ENCODE measurements around the gene MOB3C. TPM values are rescaled to one million over a fixed set of nuclear protein-coding genes. Genes with fewer than 3 reads are reported as not detected.

Gene MOB3C
- total RNA-seq, 6 experiments from 2014 or later: 2.6 to 6.3 (median 5.7) TPM

DNA sequence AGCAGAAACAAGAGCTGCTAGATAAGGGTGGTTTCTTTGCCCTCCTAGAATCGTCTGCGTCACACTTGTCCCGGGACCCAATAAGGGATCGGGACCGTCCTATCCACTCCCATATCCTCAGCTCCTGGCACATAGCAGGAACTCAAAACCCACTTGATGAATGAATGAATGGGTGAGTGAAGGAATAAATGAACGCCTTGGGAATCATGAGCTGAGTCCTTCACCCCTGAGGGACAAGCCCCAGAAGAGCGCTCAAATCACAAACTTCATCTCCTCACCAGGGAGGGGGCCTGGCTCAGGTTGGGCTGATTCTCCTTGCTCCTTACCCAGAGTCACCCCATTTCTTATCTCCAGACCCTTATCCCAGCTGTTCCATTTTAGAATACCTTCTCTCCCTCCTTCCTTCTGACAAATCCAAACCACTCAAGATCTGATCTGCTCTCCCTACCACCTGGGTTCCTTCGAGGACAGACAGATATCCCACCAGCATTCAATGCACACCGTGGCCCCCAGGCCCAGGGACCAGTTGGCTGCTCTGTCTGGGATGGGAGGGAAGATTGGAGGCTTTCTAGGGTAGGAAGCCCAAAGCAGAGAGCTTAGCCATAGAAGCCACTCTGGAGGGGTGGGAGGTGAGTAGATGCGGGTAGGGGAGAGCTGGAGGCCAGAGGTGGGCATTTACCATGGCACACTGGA is 643 bp upstream of the MOB3C start:
- DNase-seq (no peak), ATAC-seq (peak; percentile 7 to 57 (median 27))
- TF ChIP-seq POLR2A (IDR thresholded peaks at IDR 0.05): no peak
- TF ChIP-seq, protein P1, sequence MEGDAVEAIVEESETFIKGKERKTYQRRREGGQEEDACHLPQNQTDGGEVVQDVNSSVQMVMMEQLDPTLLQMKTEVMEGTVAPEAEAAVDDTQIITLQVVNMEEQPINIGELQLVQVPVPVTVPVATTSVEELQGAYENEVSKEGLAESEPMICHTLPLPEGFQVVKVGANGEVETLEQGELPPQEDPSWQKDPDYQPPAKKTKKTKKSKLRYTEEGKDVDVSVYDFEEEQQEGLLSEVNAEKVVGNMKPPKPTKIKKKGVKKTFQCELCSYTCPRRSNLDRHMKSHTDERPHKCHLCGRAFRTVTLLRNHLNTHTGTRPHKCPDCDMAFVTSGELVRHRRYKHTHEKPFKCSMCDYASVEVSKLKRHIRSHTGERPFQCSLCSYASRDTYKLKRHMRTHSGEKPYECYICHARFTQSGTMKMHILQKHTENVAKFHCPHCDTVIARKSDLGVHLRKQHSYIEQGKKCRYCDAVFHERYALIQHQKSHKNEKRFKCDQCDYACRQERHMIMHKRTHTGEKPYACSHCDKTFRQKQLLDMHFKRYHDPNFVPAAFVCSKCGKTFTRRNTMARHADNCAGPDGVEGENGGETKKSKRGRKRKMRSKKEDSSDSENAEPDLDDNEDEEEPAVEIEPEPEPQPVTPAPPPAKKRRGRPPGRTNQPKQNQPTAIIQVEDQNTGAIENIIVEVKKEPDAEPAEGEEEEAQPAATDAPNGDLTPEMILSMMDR (IDR thresholded peaks at IDR 0.05): no peak
- WGBS (ENCODE audit: insufficient coverage, low coverage, low lambda C conversion rate, missing lambda C conversion rate): 34% methylated on average over 4 of the region's 10 CpGs
- Histone ChIP-seq H3K27me3 (no peaks in the 10 kb centered on the region), H3K36me3 (no peaks in the 10 kb centered on the region), H3K9me3 (no peaks in the 10 kb centered on the region), H3K27ac (peak overlapping the region; percentile 66 to 82 (median 78)), H3K4me1 (peaks cover 0 to 22% (median 4%) of the 10 kb centered on the region in 4 donors), H3K4me3 (peak overlapping the region; percentile 49 to 90 (median 71))
- intact Hi-C loops (cut with DNase I): no loop called here

DNA sequence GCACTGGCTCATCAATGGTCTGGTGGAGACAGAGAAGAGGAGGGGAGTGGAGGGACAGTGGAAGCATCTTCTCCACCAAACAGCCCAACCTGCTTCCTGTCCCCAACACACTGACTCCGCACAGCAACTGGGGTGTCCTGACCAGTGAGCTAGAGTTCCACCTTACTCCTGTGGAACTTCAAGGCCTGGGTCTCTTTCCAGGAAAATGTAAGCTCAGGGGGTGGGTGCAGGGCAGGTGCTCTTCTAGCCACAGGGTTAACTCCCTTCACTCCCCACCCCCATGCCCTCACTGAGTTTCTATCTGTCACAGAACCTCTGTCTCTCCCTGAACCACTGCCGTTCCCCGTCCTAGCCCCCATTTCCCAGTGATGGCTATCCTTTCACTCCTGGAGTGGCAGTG is 876 bp downstream of the MOB3C start:
- intact Hi-C loops (cut with DNase I): no loop called here
- WGBS (ENCODE audit: insufficient coverage, low coverage, low lambda C conversion rate, missing lambda C conversion rate): 50% methylated on average over 2 of the region's 3 CpGs
- TF ChIP-seq, protein P1 (IDR thresholded peaks at IDR 0.05): no peak
- no peak for TF ChIP-seq POLR2A (IDR thresholded peaks at IDR 0.05)
- Histone ChIP-seq H3K27me3 (no peaks in the 10 kb centered on the region), H3K27ac (peak overlapping the region; percentile 66 to 82 (median 78)), H3K36me3 (peaks cover 0 to 2% (median 0%) of the 10 kb centered on the region in 4 donors), H3K4me1 (peaks cover 0 to 22% (median 4%) of the 10 kb centered on the region in 4 donors), H3K9me3 (no peaks in the 10 kb centered on the region), H3K4me3 (peak overlapping the region; percentile 49 to 90 (median 71))
- DNase-seq (peak in 1 of 3 donors; percentile 47), ATAC-seq (no peak)

DNA sequence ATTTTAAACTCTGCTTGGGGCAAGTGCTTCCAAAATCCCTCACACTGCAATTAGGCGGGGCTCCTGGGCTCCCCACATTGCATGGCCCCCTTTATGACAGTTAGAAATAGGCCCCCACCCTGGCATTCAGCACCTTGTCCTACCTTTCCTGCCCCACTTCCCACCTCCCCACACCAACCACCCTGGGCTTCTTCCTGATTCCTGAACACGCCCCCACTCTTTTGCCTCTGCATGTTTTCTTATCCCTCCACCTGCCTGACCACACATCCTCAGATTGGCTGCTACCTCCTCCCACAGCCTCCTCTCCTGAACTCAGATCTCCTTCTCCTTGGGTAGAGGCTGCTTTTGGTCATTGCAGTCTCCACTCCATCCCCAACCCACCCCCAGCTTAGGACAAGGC is 1.5 kb downstream of the MOB3C start:
- Histone ChIP-seq H3K27ac (no peak overlapping the region), H3K27me3 (no peaks in the 10 kb centered on the region), H3K4me3 (no peak overlapping the region), H3K36me3 (peaks cover 0 to 8% (median 0%) of the 10 kb centered on the region in 4 donors), H3K4me1 (peaks cover 0 to 22% (median 4%) of the 10 kb centered on the region in 4 donors), H3K9me3 (no peaks in the 10 kb centered on the region)
- DNase-seq (no peak), ATAC-seq (no peak)
- intact Hi-C loops (cut with DNase I): no loop called here
- no peak for TF ChIP-seq POLR2A (IDR thresholded peaks at IDR 0.05)
- TF ChIP-seq, protein P1 (IDR thresholded peaks at IDR 0.05): no peak
- 100% methylated on average over 2 of the region's 2 CpGs for WGBS (ENCODE audit: insufficient coverage, low coverage, low lambda C conversion rate, missing lambda C conversion rate)

DNA sequence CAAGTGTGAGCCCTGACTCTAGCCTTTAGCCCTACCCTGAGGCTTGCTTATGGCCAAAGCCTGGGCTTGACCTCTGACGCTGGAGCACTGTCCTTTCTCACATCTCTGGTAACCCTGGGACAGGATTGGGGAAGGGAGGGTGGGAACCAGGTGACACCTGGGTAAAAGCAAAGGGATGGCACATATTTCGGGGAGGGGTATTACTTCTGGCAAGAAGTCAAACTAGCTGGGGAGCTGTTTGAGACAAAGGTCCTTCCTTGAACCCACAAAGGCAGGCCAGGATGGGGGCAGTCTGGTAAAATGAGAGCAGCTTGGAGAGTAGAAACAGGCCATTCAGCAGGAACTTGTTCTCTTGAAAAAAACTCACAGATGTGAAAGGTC is 2.0 kb downstream of the MOB3C start:
- TF ChIP-seq, protein P1 (IDR thresholded peaks at IDR 0.05): no peak
- TF ChIP-seq POLR2A (IDR thresholded peaks at IDR 0.05): no peak
- Histone ChIP-seq H3K27me3 (no peaks in the 10 kb centered on the region), H3K4me1 (peaks cover 0 to 22% (median 4%) of the 10 kb centered on the region in 4 donors), H3K36me3 (peaks cover 0 to 13% (median 1%) of the 10 kb centered on the region in 4 donors), H3K27ac (no peak overlapping the region), H3K9me3 (no peaks in the 10 kb centered on the region), H3K4me3 (no peak overlapping the region)
- intact Hi-C loops (cut with DNase I): no loop called here
- ATAC-seq (peak in 1 of 4 donors; percentile 9), DNase-seq (peak in 1 of 3 donors; percentile 46)
- 50% methylated on average over 2 of the region's 2 CpGs for WGBS (ENCODE audit: insufficient coverage, low coverage, low lambda C conversion rate, missing lambda C conversion rate)
